GM12878 (cell line): ENCODE results near the gene UBASH3B. TPM values are rescaled to one million over a fixed set of nuclear protein-coding genes. Genes with fewer than 3 reads are reported as not detected.

ENCODE experiments used
- ATAC-seq: fragments of 200-7000 bp; cut with Tn5 transposase; 3 replicates; pipeline ENCODE4 v1.9.1; 2020; ENCODE audit warnings: mild to moderate bottlenecking, moderate library complexity
- BruUV-seq: library from RNA; stranded (reverse); fragments of 400-500 nt; replicated peaks from 2 replicates; lab custom pipeline; 2021; lab: Mats Ljungman, UMichigan
- CTCF ChIA-PET: fragments of 300-600 bp; sonication (Branson Sonifier 250); formaldehyde crosslinking; extraction: SDS; loops from one replicate; lab custom pipeline; 2021; ENCODE audit warnings: inconsistent platforms; lab: Yijun Ruan, JAX
- POLR2A ChIA-PET: fragments of 350-600 bp; formaldehyde crosslinking; extraction: SDS; loops from one replicate; lab custom pipeline; 2021; ENCODE audit warnings: inconsistent platforms; lab: Charles Lee
- RAD21 ChIA-PET: fragments of 300-600 bp; sonication (Branson Sonifier 250); formaldehyde crosslinking; loops from one replicate; lab custom pipeline; 2023; ENCODE audit warnings: antibody characterized with exemption; ENCODE audit not compliant: unreplicated experiment; lab: Charles Lee
- SMC1A ChIA-PET: fragments of 300-600 bp; sonication (Branson Sonifier 250); formaldehyde crosslinking; loops from one replicate; lab custom pipeline; 2023; ENCODE audit not compliant: unreplicated experiment, uncharacterized antibody; lab: Charles Lee
- DNase-seq: peaks from one replicate; pipeline ENCODE4 v3.0.0-alpha.2; 2011; ENCODE audit warnings: low read depth, low spot score
- FAIRE-seq: peaks from 3 replicates; lab custom pipeline; 2011; peaks lifted over from hg19 to GRCh38; lab: Jason Lieb, UNC
- H2AFZ ChIP-seq: 2 replicates; pipeline ENCODE4 v1.6.0; 2011; ENCODE audit warnings: low read depth, low read length, control low read depth; ENCODE audit not compliant: control insufficient read depth
- H3K27ac ChIP-seq: 2 replicates; pipeline ENCODE4 v1.5.1; 2011; ENCODE audit warnings: control low read depth; ENCODE audit not compliant: control insufficient read depth, insufficient read depth
- H3K27me3 ChIP-seq, 2 experiments: replicated peaks in 1 of 2; 2 replicates each; pipeline versions ENCODE4 v1.6.0 to v1.6.1; 2011; ENCODE audit warnings: low read length in 1 of 2; ENCODE audit not compliant: control insufficient read depth in 2 of 2, insufficient read depth in 2 of 2
- H3K36me3 ChIP-seq, 2 experiments: 2 replicates each; pipeline ENCODE4 v1.5.1; 2011; ENCODE audit warnings: low read length in 1 of 2; ENCODE audit not compliant: control insufficient read depth in 2 of 2, insufficient read depth in 2 of 2
- H3K4me1 ChIP-seq: 2 replicates; pipeline ENCODE4 v1.6.1; 2011; ENCODE audit warnings: mild to moderate bottlenecking, low read length, moderate library complexity, mixed read lengths; ENCODE audit not compliant: control insufficient read depth, insufficient read depth
- H3K4me2 ChIP-seq: 2 replicates; pipeline ENCODE4 v1.6.0; 2011; ENCODE audit warnings: control low read depth; ENCODE audit not compliant: control insufficient read depth, insufficient read depth
- H3K4me3 ChIP-seq: fragments of 200-600 bp; sonication (generic); 2 replicates; pipeline ENCODE4 v1.5.1; 2016
- H3K79me2 ChIP-seq: 2 replicates; pipeline ENCODE4 v1.6.0; 2011; ENCODE audit warnings: low read length; ENCODE audit not compliant: control insufficient read depth, insufficient read depth
- H3K9ac ChIP-seq: 2 replicates; pipeline ENCODE4 v1.8.0; 2011; ENCODE audit warnings: low read length, control low read depth, mixed read lengths; ENCODE audit not compliant: control insufficient read depth, insufficient read depth
- H3K9me3 ChIP-seq: replicated peaks from 3 replicates; pipeline ENCODE4 v1.5.1; 2011; ENCODE audit warnings: mild to moderate bottlenecking, low read length; ENCODE audit not compliant: control insufficient read depth, insufficient read depth
- H4K20me1 ChIP-seq: 2 replicates; pipeline ENCODE4 v1.6.0; 2011; ENCODE audit not compliant: control insufficient read depth, insufficient read depth
- BMI1 ChIP-seq: fragments of 450-650 bp; IDR thresholded peaks from 2 replicates; pipeline ENCODE4 v1.6.1; 2016; ENCODE audit warnings: mild to moderate bottlenecking, moderate library complexity, borderline replicate concordance
- CBFB ChIP-seq: IDR thresholded peaks from 2 replicates; pipeline ENCODE4 v1.6.1; 2016; ENCODE audit warnings: antibody characterized with exemption, low read depth
- CTCF ChIP-seq, 3 experiments: IDR thresholded peaks in 2 of 3; conservative IDR thresholded peaks in 1 of 3; 2 replicates each; pipeline ENCODE4 v1.5.1; 2011; ENCODE audit warnings: low read depth in 3 of 3, low read length in 3 of 3, mild to moderate bottlenecking in 3 of 3, control low read depth in 2 of 3, moderate library complexity in 2 of 3, inconsistent platforms in 1 of 3, mixed read lengths in 1 of 3; ENCODE audit not compliant: control insufficient read depth in 2 of 3, insufficient read depth in 1 of 3; ENCODE audit errors: extremely low read depth in 1 of 3
- FOXK2 ChIP-seq: fragments of 450-650 bp; IDR thresholded peaks from 2 replicates; pipeline ENCODE4 v1.6.1; 2017; ENCODE audit warnings: mild to moderate bottlenecking, moderate library complexity
- FOXM1 ChIP-seq: IDR thresholded peaks from 2 replicates; pipeline ENCODE4 v1.6.1; 2012; ENCODE audit warnings: low read depth, mild to moderate bottlenecking, inconsistent platforms, low read length, moderate library complexity
- HDAC6 ChIP-seq: fragments of 200-600 bp; sonication (generic); IDR thresholded peaks from one replicate; pipeline ENCODE4 v1.8.0; 2017; ENCODE audit warnings: antibody characterized with exemption; ENCODE audit not compliant: unreplicated experiment
- MYB ChIP-seq: fragments of 150-350 bp; IDR thresholded peaks from 2 replicates; pipeline ENCODE4 v1.6.1; 2014; ENCODE audit warnings: mild to moderate bottlenecking, low read depth, low read length, borderline replicate concordance
- SMAD5 ChIP-seq: IDR thresholded peaks from 2 replicates; pipeline ENCODE4 v1.6.1; 2016; ENCODE audit warnings: antibody characterized with exemption, low read depth
- WRNIP1 ChIP-seq: IDR thresholded peaks from 2 replicates; pipeline ENCODE4 v1.6.1; 2011; ENCODE audit warnings: low read depth, low read length, improper control_type of control experiment, borderline replicate concordance
- WGBS: methylation state at CpG from one replicate; pipeline ENCODE4 v1.1.6; 2016; ENCODE audit warnings: low lambda C conversion rate; ENCODE audit not compliant: insufficient replicate concordance, insufficient coverage; ENCODE audit errors: missing lambda C conversion rate; 5-methylcytosine and 5-hydroxymethylcytosine counted together
- in situ Hi-C: fragments of 300-500 bp; cut with MboI; formaldehyde crosslinking; loops from 9 replicates; pipeline ENCODE4 v1.14.3; 2018; ENCODE audit warnings: mixed read lengths
- intact Hi-C: fragments of 100-400 bp; cut with micrococcal nuclease; formaldehyde crosslinking; loops from one replicate; pipeline ENCODE4 v1.14.2; 2022; ENCODE audit not compliant: unreplicated experiment
- polyA plus RNA-seq, 11 experiments: library from polyadenylated mRNA; depleted of rRNA in 4 of 11; unstranded in 6 of 11; stranded (reverse) in 5 of 11; fragments of >200 nt; fragmentation: Nextera tagmentation in 4 of 11; fragmentation: Illumina TruSeq in 1 of 11; extraction: Ambion mirVana in 4 of 11; extraction: Trizol in 1 of 11; gene quantifications; 1 replicate in 1 of 11; 2 replicates in 10 of 11; pipeline versions ENCODE4 v1.2.1 to v1.2.3, GENCODE V29; 2011 to 2016; ENCODE audit warnings: inconsistent platforms in 2 of 11, missing spikeins in 2 of 11, low read depth in 1 of 11
- total RNA-seq, 4 experiments: library from RNA; depleted of rRNA in 3 of 4; stranded (reverse); fragments of >200 nt in 3 of 4; fragmentation: Illumina TruSeq in 1 of 4; extraction: Trizol in 1 of 4; gene quantifications; 2 replicates each; pipeline versions ENCODE4 v1.2.1 to v1.2.3, GENCODE V29; 2013 to 2021

Gene UBASH3B
- total and polyA plus RNA-seq, 10 of the 15 experiments (the other 5 are each of a cell fraction or from before 2014, with no cell fraction given) = 0.18 to 3.3 (median 0.57) TPM

- no peak for TF ChIP-seq FOXK2
- TF ChIP-seq CBFB = no peak
- no peak for TF ChIP-seq WRNIP1
These were observed 131.4 kb downstream of the UBASH3B start (continued) for GRCh38 chr11:122786896-122787295.

- TF ChIP-seq CTCF (IDR thresholded peaks at IDR 0.05 in 2 of 3, conservative IDR thresholded peaks at IDR 0.05 in 1 of 3; ENCODE audit: control insufficient read depth in 2 of 3, extremely low read depth in 1 of 3, insufficient read depth in 1 of 3, low read depth in 3 of 3, low read length in 3 of 3) (peak in 2 of 3 experiments; percentile 3 to 19; a peak in 1 of 6 replicates), HDAC6 (no peak), MYB (no peak), FOXM1 (no peak), BMI1 (no peak), SMAD5 (no peak)
- no TSS peak for BruUV-seq
- Histone ChIP-seq H2AFZ (no peak overlapping the region), H3K79me2 (no peaks in the 10 kb centered on the region), H4K20me1 (no peaks in the 10 kb centered on the region), H3K4me1 (no peaks in the 10 kb centered on the region), H3K4me3 (no peak overlapping the region), H3K9ac (no peak overlapping the region), H3K9me3 (no peaks in the 10 kb centered on the region), H3K27me3 (no peaks in the 10 kb centered on the region; a peak in 1 of 4 replicates), H3K27ac (no peak overlapping the region), H3K4me2 (no peak overlapping the region), H3K36me3 (no peaks in the 10 kb centered on the region)
- ChIA-PET SMC1A (interaction anchor here (1.3 to 11.5 kb wide), 2 partner anchors 26 to 66 kb away, joined by 3 to 294 read pairs; no protein-coding TSS in a partner anchor), POLR2A (interaction anchor here (0.6 to 1.1 kb wide), 2 partner anchors 64 to 180 kb away, joined by 3 read pairs; no protein-coding TSS in a partner anchor), RAD21 (interaction anchor here (1.1 to 10.5 kb wide), 2 partner anchors 9 to 63 kb away, joined by 3 to 254 read pairs; no protein-coding TSS in a partner anchor), CTCF (interaction anchor here (0.7 to 13.4 kb wide), 5 partner anchors 26 to 232 kb away, joined by 3 to 490 read pairs (median 3); no protein-coding TSS in a partner anchor)
- DNase-seq = no peak
- in situ Hi-C loops (no loop called here), intact Hi-C loops (no loop called here)
- ATAC-seq = no peak
- WGBS = 60% methylated on average over 10 of the region's 10 CpGs
- no peak for FAIRE-seq
These were observed 133.4 kb downstream of the UBASH3B start for GRCh38 chr11:122788781-122789535.
